HEK293 (cell line): ENCODE results near the gene SIDT2.

Experiments used
- BCL6B ChIP-seq: fragments of 450-650 bp; formaldehyde crosslinking; IDR thresholded peaks from 2 replicates; pipeline ENCODE4 v1.5.1; 2017; ENCODE audit warnings: missing biosample characterization, missing genetic modification characterization
- HOXC10 ChIP-seq: sonication (generic); formaldehyde crosslinking; IDR thresholded peaks from 2 replicates; pipeline ENCODE4 v1.8.1; 2023; ENCODE audit warnings: mild to moderate bottlenecking, missing genetic modification reagents
- KLF1 ChIP-seq: fragments of 450-650 bp; formaldehyde crosslinking; IDR thresholded peaks from 2 replicates; pipeline ENCODE4 v1.5.1; 2016; ENCODE audit warnings: missing biosample characterization, missing genetic modification characterization
- OSR2 ChIP-seq: fragments of 450-650 bp; formaldehyde crosslinking; IDR thresholded peaks from 2 replicates; pipeline ENCODE4 v1.5.1; 2016; ENCODE audit warnings: missing biosample characterization, missing genetic modification characterization
- RBAK ChIP-seq: fragments of 450-650 bp; formaldehyde crosslinking; IDR thresholded peaks from 2 replicates; pipeline ENCODE4 v1.5.1; 2016; ENCODE audit warnings: missing biosample characterization, missing genetic modification characterization
- SCRT1 ChIP-seq: fragments of 450-650 bp; formaldehyde crosslinking; IDR thresholded peaks from 2 replicates; pipeline ENCODE4 v1.5.1; 2016; ENCODE audit warnings: missing biosample characterization, missing genetic modification characterization, borderline replicate concordance
- ZNF132 ChIP-seq: fragments of 450-650 bp; formaldehyde crosslinking; IDR thresholded peaks from 2 replicates; pipeline ENCODE4 v1.5.1; 2017; ENCODE audit warnings: missing biosample characterization, missing genetic modification characterization, borderline replicate concordance
- ZNF148 ChIP-seq: fragments of 450-650 bp; formaldehyde crosslinking; IDR thresholded peaks from 2 replicates; pipeline ENCODE4 v1.5.0; 2017; ENCODE audit warnings: missing biosample characterization, missing genetic modification characterization, borderline replicate concordance
- ZNF169 ChIP-seq: fragments of 450-650 bp; formaldehyde crosslinking; IDR thresholded peaks from 2 replicates; pipeline ENCODE4 v1.5.1; 2016; ENCODE audit warnings: missing biosample characterization, missing genetic modification characterization
- ZNF174 ChIP-seq: fragments of 450-650 bp; formaldehyde crosslinking; IDR thresholded peaks from 2 replicates; pipeline ENCODE4 v1.5.0; 2017; ENCODE audit warnings: missing biosample characterization, mild to moderate bottlenecking, missing genetic modification characterization
- ZNF223 ChIP-seq: fragments of 450-650 bp; formaldehyde crosslinking; IDR thresholded peaks from 2 replicates; pipeline ENCODE4 v1.5.1; 2016; ENCODE audit warnings: missing biosample characterization, missing genetic modification characterization
- ZNF248 ChIP-seq: fragments of 450-650 bp; formaldehyde crosslinking; IDR thresholded peaks from 2 replicates; pipeline ENCODE4 v1.5.1; 2017; ENCODE audit warnings: missing biosample characterization, missing genetic modification characterization
- ZNF394 ChIP-seq: fragments of 450-650 bp; formaldehyde crosslinking; IDR thresholded peaks from 2 replicates; pipeline ENCODE4 v1.5.1; 2016; ENCODE audit warnings: missing biosample characterization, missing genetic modification characterization, mild to moderate bottlenecking, moderate library complexity, borderline replicate concordance
- ZNF398 ChIP-seq: fragments of 450-650 bp; formaldehyde crosslinking; IDR thresholded peaks from 2 replicates; pipeline ENCODE4 v1.5.1; 2017; ENCODE audit warnings: missing biosample characterization, missing genetic modification characterization
- ZNF529 ChIP-seq: fragments of 450-650 bp; formaldehyde crosslinking; IDR thresholded peaks from 2 replicates; pipeline ENCODE4 v1.5.1; 2017; ENCODE audit warnings: missing genetic modification characterization, missing biosample characterization; ENCODE audit not compliant: insufficient replicate concordance
- ZNF544 ChIP-seq: fragments of 450-650 bp; formaldehyde crosslinking; IDR thresholded peaks from 2 replicates; pipeline ENCODE4 v1.5.0; 2017; ENCODE audit warnings: missing biosample characterization, missing genetic modification characterization
- ZNF626 ChIP-seq: fragments of 450-650 bp; sonication (Bioruptor Pico); formaldehyde crosslinking; IDR thresholded peaks from 2 replicates; pipeline ENCODE4 v1.5.1; 2018; ENCODE audit warnings: missing biosample characterization, missing genetic modification characterization, inconsistent platforms
- ZNF658 ChIP-seq: fragments of 450-650 bp; formaldehyde crosslinking; IDR thresholded peaks from 2 replicates; pipeline ENCODE4; 2016; ENCODE audit warnings: missing biosample characterization, missing genetic modification characterization
- ZNF707 ChIP-seq: fragments of 450-650 bp; formaldehyde crosslinking; IDR thresholded peaks from 2 replicates; pipeline ENCODE4 v1.5.1; 2016; ENCODE audit warnings: missing biosample characterization, missing genetic modification characterization
- ZSCAN16 ChIP-seq: fragments of 450-650 bp; formaldehyde crosslinking; IDR thresholded peaks from 2 replicates; pipeline ENCODE4 v1.5.1; 2016; ENCODE audit warnings: missing biosample characterization, missing genetic modification characterization
- TF ChIP-seq, protein P1 (sequence below): fragments of 450-650 bp; formaldehyde crosslinking; IDR thresholded peaks from 2 replicates; pipeline ENCODE4 v1.5.1; 2016; ENCODE audit warnings: missing biosample characterization, missing genetic modification characterization
- TF ChIP-seq, protein P2 (sequence below): fragments of 450-650 bp; formaldehyde crosslinking; IDR thresholded peaks from 2 replicates; pipeline ENCODE4 v1.5.1; 2016; ENCODE audit warnings: missing biosample characterization, missing genetic modification characterization
- TF ChIP-seq, protein P3 (sequence below): fragments of 450-650 bp; formaldehyde crosslinking; IDR thresholded peaks from 2 replicates; pipeline ENCODE4 v1.5.1; 2017; ENCODE audit warnings: missing biosample characterization, missing genetic modification characterization
- TF ChIP-seq, protein P4 (sequence below): fragments of 450-650 bp; formaldehyde crosslinking; IDR thresholded peaks from 2 replicates; pipeline ENCODE4 v1.5.1; 2017; ENCODE audit warnings: missing biosample characterization, missing genetic modification characterization
- TF ChIP-seq, protein P5 (sequence below): fragments of 450-650 bp; formaldehyde crosslinking; IDR thresholded peaks from 2 replicates; pipeline ENCODE4 v1.5.1; 2017; ENCODE audit warnings: missing biosample characterization, mild to moderate bottlenecking, missing genetic modification characterization, moderate library complexity

The SIDT2 gene

GRCh38 chr11:117143871-117144476 is 34.6 kb upstream of the SIDT2 start, which contains the start of gene PAFAH1B2 (continued):
- TF ChIP-seq ZNF544: no peak
- TF ChIP-seq, protein P1, sequence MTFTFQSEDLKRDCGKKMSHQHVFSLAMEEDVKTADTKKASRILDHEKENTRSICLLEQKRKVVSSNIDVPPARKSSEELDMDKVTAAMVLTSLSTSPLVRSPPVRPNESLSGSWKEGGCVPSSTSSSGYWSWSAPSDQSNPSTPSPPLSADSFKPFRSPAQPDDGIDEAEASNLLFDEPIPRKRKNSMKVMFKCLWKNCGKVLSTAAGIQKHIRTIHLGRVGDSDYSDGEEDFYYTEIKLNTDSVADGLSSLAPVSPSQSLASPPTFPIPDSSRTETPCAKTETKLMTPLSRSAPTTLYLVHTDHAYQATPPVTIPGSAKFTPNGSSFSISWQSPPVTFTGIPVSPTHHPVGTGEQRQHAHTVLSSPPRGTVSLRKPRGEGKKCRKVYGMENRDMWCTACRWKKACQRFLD (tag by site-specific recombination): no peak
- no peak for TF ChIP-seq ZNF248
- TF ChIP-seq OSR2 (tag by site-specific recombination): no peak
- no peak for TF ChIP-seq HOXC10
- no peak for TF ChIP-seq ZNF148 (tag by site-specific recombination)
- TF ChIP-seq, protein P2, sequence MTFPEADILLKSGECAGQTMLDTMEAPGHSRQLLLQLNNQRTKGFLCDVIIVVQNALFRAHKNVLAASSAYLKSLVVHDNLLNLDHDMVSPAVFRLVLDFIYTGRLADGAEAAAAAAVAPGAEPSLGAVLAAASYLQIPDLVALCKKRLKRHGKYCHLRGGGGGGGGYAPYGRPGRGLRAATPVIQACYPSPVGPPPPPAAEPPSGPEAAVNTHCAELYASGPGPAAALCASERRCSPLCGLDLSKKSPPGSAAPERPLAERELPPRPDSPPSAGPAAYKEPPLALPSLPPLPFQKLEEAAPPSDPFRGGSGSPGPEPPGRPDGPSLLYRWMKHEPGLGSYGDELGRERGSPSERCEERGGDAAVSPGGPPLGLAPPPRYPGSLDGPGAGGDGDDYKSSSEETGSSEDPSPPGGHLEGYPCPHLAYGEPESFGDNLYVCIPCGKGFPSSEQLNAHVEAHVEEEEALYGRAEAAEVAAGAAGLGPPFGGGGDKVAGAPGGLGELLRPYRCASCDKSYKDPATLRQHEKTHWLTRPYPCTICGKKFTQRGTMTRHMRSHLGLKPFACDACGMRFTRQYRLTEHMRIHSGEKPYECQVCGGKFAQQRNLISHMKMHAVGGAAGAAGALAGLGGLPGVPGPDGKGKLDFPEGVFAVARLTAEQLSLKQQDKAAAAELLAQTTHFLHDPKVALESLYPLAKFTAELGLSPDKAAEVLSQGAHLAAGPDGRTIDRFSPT: peak; percentile 96
- peak; percentile 49 for TF ChIP-seq ZNF398 (tag by site-specific recombination)
- no peak for TF ChIP-seq ZNF707 (tag by site-specific recombination)
- TF ChIP-seq KLF1: peak; percentile 57
- TF ChIP-seq, protein P3, sequence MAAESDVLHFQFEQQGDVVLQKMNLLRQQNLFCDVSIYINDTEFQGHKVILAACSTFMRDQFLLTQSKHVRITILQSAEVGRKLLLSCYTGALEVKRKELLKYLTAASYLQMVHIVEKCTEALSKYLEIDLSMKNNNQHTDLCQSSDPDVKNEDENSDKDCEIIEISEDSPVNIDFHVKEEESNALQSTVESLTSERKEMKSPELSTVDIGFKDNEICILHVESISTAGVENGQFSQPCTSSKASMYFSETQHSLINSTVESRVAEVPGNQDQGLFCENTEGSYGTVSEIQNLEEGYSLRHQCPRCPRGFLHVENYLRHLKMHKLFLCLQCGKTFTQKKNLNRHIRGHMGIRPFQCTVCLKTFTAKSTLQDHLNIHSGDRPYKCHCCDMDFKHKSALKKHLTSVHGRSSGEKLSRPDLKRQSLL (tag by site-specific recombination): no peak; the same call in 1 of the 2 replicates
- TF ChIP-seq ZNF169: no peak
- TF ChIP-seq, protein P4, sequence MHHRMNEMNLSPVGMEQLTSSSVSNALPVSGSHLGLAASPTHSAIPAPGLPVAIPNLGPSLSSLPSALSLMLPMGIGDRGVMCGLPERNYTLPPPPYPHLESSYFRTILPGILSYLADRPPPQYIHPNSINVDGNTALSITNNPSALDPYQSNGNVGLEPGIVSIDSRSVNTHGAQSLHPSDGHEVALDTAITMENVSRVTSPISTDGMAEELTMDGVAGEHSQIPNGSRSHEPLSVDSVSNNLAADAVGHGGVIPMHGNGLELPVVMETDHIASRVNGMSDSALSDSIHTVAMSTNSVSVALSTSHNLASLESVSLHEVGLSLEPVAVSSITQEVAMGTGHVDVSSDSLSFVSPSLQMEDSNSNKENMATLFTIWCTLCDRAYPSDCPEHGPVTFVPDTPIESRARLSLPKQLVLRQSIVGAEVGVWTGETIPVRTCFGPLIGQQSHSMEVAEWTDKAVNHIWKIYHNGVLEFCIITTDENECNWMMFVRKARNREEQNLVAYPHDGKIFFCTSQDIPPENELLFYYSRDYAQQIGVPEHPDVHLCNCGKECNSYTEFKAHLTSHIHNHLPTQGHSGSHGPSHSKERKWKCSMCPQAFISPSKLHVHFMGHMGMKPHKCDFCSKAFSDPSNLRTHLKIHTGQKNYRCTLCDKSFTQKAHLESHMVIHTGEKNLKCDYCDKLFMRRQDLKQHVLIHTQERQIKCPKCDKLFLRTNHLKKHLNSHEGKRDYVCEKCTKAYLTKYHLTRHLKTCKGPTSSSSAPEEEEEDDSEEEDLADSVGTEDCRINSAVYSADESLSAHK (tag by site-specific recombination): no peak
- no peak for TF ChIP-seq RBAK (tag by site-specific recombination)
- TF ChIP-seq BCL6B (tag by site-specific recombination): no peak
- TF ChIP-seq SCRT1 (tag by site-specific recombination): no peak
- TF ChIP-seq, protein P5, sequence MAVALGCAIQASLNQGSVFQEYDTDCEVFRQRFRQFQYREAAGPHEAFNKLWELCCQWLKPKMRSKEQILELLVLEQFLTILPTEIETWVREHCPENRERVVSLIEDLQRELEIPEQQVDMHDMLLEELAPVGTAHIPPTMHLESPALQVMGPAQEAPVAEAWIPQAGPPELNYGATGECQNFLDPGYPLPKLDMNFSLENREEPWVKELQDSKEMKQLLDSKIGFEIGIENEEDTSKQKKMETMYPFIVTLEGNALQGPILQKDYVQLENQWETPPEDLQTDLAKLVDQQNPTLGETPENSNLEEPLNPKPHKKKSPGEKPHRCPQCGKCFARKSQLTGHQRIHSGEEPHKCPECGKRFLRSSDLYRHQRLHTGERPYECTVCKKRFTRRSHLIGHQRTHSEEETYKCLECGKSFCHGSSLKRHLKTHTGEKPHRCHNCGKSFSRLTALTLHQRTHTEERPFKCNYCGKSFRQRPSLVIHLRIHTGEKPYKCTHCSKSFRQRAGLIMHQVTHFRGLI (tag by site-specific recombination): no peak
- TF ChIP-seq ZNF132 (tag by site-specific recombination): no peak
- no peak for TF ChIP-seq ZNF626 (tag by site-specific recombination)
- TF ChIP-seq ZNF658 (tag by site-specific recombination): no peak
- peak; percentile 70; the same call in 1 of the 2 replicates for TF ChIP-seq ZNF394 (tag by site-specific recombination)
- TF ChIP-seq ZSCAN16 (tag by site-specific recombination): no peak
- TF ChIP-seq ZNF223 (tag by site-specific recombination): no peak
- no peak for TF ChIP-seq ZNF529 (tag by site-specific recombination)
- TF ChIP-seq ZNF174 (tag by site-specific recombination): no peak
